Stimulated activated CD8-positive, alpha-beta memory T cell treated with anti-CD3 and anti-CD28 coated beads, Interleukin-15, amount 100 ng/mL, for 1 hour (primary cell): Measurements from ENCODE around the gene PPIF.
A peak's percentile ranks its signal among the peaks of the same experiment; 100 is the strongest.

Source experiments
- DNase-seq: peaks from one replicate; pipeline ENCODE4 v3.0.0-alpha.2; 2020; ENCODE audit warnings: low read depth

The PPIF gene

DNA sequence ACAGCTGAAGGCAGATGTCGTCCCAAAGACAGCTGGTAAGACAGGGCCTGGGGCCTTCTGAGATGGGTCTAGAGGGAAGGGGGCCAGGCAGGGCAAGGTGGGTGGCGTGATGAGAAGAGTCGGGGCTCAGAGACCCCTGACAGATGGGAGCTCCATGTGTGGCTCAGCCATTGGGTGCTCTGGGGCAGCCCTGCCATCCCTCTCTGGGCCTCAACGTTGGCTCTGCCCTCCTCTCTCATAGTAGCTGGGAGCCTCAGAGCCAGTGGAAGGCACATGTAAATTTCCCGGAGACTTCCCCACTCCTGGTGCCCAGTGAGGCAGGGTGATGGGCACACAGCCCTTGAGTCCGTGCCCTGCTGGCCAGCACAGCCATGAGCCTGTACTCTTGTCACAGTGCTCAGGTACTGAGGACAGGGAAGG is 1.8 kb downstream of the PPIF start:
- DNase-seq, result no peak

- DNase-seq, result no peak
Measured at GRCh38 chr10:79349766-79350406, 2.6 kb downstream of the PPIF start.

GRCh38 chr10:79350407-79351154 is 3.3 kb downstream of the PPIF start:
- no peak for DNase-seq

DNA sequence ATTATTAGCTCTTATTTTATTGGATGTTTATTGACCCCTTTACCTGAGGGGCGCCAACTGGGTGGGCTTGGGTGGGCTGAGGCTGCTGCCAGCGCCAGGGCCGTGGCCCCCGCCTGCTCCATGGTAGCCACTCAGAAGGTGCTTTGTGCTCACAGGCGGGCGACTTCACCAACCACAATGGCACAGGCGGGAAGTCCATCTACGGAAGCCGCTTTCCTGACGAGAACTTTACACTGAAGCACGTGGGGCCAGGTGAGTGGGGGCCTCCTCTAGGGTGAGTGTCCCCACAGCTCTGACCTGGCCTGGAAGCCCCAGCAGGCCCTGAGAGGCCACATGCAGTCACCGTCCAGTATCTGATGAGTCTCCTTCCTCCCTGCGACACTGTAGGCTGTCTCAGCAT is 4.1 kb downstream of the PPIF start:
- no peak for DNase-seq

DNA sequence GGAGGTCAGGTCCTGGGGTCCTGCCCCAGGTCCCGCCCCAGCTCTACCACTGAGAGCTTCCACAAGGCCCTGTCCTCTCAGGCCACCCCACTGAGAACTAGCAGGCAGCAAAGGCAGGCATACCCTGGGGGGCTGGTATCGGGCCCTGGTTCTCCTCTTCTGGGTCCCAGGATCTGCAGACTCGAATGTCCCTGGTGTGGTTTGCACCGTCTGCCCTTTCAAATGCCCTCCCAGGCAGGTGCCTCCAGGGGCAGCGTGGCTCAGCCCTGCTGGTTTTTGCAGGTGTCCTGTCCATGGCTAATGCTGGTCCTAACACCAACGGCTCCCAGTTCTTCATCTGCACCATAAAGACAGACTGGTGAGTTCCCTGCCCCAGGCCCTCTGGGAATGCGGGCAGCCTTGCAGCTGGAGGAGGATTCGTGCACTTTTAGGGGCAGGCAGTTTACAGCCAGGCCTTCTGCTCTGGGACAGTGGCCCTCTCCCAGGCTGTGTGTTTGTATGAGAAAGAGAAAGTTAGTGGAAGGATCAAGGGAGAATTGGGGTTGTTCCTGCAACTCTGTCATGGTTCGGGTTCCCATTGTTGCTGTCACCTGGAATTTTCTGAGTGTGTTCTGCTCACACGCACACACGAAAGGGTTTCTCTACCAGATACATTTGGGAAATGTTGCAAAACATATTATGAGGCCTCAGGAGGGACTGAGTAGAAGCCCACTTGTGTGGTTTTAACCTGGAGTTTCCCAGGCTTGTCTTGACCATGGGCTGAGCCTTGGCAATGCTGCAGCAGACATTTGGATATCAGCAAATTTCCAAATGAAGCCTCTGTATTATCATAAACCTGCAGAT is 5.0 kb downstream of the PPIF start:
- no peak for DNase-seq

- no peak for DNase-seq
Measured at GRCh38 chr10:79353000-79353406, 5.7 kb downstream of the PPIF start.

GRCh38 chr10:79353726-79354125 is 6.5 kb downstream of the PPIF start:
- no peak for DNase-seq

DNA sequence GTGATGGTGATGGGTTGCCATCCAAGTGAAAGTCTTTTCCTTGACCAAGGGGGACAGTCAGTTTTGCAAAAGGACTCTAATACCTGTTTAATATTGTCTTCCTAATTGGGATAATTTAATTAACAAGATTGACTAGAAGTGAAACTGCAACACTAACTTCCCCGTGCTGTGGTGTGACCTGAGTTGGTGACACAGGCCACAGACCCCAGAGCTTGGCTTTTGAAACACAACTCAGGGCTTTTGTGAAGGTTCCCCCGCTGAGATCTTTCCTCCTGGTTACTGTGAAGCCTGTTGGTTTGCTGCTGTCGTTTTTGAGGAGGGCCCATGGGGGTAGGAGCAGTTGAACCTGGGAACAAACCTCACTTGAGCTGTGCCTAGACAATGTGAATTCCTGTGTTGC is 6.9 kb downstream of the PPIF start:
- DNase-seq, result no peak

DNA sequence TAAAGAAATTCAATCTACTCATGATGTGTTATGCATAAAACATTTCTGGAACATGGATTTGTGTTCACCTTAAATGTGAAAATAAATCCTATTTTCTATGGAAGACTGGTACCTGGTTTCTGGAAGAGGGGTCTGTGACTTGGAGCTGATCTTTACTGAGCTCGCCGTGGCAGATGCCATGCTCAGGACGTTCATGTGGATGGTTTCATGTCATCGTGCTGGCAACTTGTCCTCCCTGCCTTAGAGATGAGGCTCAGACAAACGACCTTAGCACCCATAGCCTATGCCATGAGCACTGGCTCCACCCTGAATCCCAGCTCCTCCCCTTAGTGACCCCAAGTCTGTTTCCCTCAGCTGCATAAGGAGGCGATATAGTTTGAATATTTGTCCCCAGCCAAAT is 7.3 kb downstream of the PPIF start:
- no peak for DNase-seq

- no peak for DNase-seq
Measured at GRCh38 chr10:79355420-79356017, 8.2 kb downstream of the PPIF start.

- no peak for DNase-seq
Measured at GRCh38 chr10:79356104-79356503, 8.8 kb downstream of the PPIF start.

GRCh38 chr10:79357180-79357579 is 9.9 kb downstream of the PPIF start:
- no peak for DNase-seq

DNA sequence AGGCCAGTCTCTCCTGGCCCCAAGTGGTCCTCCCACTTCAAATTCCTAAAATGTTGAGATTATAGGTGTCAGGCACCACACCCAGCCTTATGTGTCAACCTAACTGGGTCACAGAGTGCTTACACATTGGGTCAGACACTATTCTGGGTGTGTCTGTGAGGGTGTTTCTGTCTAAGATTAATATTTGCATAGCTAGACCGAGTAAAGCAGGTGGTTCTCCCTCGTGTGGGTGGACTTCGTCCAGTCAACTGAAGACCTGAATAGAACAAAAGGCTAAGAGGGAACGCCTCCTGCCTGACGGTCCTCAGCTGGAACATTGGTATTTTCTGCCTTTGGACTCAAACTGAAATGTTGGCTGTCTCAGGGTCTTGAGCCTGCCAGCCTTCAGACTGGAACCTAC is 11.5 kb downstream of the PPIF start:
- DNase-seq, result no peak

DNA sequence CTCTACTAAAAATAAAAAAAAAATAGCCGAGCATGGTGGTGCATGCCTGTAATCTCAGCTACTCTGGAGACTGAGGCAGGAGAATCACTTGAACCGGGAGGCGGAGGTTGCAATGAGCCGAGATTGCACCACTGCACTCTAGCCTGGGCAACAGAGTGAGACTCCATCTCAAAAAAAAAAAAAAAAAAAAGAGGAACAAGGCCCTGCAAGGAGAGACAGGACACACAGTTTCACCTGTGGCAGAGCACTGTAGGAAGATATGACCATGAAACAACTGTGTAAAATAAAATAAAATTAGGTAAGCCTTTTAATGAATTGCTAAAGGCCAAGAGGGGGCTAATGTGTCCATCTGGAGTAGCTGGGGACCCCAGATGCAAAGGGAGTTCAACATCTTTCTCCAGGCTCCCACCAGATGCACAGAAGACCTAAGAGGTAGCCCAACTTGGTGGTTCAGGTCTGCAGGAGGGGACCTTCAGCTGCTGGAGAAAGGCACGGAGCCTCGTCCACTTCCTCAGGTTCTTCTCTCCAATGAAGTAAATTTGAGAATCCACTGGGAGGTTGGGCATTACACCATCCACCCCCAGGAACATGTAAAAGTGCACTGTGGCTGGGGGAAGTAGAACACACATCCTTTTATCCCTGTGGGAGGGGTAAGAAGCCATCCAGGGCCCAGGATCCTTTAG is 12.7 kb downstream of the PPIF start:
- no peak for DNase-seq

GRCh38 chr10:79360499-79361342 is 13.5 kb downstream of the PPIF start:
- no peak for DNase-seq

GRCh38 chr10:79361726-79362397 is 14.6 kb downstream of the PPIF start:
- DNase-seq, result no peak

DNA sequence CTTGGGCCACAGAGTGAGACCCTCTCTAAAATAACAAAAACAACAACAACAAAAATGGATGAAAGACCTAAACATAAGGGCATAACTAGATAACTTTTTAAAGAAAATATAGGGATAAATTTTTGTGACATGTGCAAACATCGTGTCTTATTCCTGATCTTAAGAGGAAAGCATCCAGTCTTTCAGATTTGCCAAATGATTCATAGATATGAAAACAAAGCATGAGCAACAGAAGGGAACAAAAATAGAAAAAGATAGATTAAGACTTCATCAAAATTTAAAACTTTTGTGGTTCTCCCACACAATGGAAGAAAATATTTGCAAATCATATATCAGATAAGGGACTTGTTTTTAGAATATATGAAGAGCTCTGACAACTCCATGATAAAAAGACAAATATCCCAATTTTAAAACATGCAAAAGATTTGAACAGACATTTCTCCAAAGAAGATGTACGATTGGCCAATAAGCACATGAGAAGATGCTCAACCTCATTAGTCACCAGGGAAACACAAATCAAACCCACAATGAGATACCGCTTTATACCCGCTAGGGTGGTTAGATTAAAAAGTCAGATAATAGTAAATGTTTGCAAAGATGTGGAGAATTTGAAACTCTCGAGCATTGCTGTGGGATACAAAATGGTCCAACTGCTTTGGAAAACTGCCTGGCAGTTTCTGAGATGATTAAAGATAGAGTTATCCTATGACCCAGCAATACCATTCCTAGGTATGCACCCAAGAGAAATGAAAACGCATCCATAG is 20.3 kb downstream of the PPIF start:
- DNase-seq, result no peak

GRCh38 chr10:79372871-79373270 is 25.6 kb downstream of the PPIF start:
- DNase-seq, result no peak

- peak; percentile 61 for DNase-seq
Measured at GRCh38 chr10:79374312-79375191, 27.3 kb downstream of the PPIF start.
